ENCODE data around the gene VAV2. TPM values are rescaled to one million over a fixed set of nuclear protein-coding genes. Genes with fewer than 3 reads are reported as not detected.

VAV2 gene
- total RNA-seq, 1 donor from 2014 or later = 61.9 TPM

DNA sequence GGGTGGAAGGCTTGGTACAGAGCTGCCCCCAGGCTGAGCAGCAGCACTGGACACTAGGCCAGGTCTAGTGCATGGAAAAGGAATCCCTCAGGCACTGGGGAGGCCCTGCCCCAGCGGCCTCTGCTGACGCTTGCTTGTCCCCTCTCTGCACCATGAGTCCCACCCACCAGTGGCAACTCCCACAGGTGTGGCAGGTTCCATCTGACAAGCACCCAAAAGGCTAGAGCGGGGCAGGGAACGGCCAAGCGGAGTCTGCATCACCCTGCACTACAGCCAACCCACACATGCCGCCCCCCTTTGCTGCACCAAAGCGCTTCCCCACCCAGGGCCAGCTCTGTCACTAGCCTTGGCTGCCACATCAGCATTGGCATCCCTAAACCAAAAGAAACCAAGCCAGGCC is 138.8 kb downstream of the VAV2 start:
- TF ChIP-seq, protein P1, sequence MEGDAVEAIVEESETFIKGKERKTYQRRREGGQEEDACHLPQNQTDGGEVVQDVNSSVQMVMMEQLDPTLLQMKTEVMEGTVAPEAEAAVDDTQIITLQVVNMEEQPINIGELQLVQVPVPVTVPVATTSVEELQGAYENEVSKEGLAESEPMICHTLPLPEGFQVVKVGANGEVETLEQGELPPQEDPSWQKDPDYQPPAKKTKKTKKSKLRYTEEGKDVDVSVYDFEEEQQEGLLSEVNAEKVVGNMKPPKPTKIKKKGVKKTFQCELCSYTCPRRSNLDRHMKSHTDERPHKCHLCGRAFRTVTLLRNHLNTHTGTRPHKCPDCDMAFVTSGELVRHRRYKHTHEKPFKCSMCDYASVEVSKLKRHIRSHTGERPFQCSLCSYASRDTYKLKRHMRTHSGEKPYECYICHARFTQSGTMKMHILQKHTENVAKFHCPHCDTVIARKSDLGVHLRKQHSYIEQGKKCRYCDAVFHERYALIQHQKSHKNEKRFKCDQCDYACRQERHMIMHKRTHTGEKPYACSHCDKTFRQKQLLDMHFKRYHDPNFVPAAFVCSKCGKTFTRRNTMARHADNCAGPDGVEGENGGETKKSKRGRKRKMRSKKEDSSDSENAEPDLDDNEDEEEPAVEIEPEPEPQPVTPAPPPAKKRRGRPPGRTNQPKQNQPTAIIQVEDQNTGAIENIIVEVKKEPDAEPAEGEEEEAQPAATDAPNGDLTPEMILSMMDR (IDR thresholded peaks at IDR 0.05; ENCODE audit: unreplicated experiment) = no peak
- Mint-ChIP-seq H3K9me3 (no peaks in the 10 kb centered on the region), H3K27ac (no peak overlapping the region), H3K27me3 (ENCODE audit: low read depth) (no peaks in the 10 kb centered on the region), H3K4me1 (peaks cover 21% of the 10 kb centered on the region), H3K36me3 (peaks cover 13% of the 10 kb centered on the region), H3K4me3 (no peak overlapping the region)
- DNase-seq (ENCODE audit: low spot score in 2 of 2, unreplicated experiment in 2 of 2) = no peak

DNA sequence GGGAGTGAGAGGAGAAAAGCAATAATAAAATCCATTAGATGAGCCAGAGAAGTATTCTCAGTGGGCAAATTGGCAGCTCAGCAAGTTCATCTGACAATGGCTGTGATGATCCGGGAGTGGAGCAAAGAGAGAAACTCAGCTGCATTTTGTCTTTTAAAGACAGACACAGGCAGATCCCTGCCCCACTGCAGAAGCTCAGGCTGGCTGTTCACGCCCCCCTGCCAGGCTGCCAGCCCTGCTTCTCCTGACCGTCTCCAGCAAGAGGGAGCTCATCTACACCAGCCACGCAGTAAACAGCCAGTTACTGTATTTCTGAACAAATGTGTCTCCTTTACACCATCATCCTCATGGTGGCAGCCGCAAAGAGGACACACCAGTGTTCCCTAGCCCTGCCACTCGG is 139.7 kb downstream of the VAV2 start:
- no peaks in the 10 kb centered on the region for H3K27me3 Mint-ChIP-seq (ENCODE audit: low read depth)
- no peaks in the 10 kb centered on the region for H3K9me3 Mint-ChIP-seq
- TF ChIP-seq, protein P1 (IDR thresholded peaks at IDR 0.05; ENCODE audit: unreplicated experiment) = no peak
- peaks cover 21% of the 10 kb centered on the region for H3K4me1 Mint-ChIP-seq
- no peak overlapping the region for H3K4me3 Mint-ChIP-seq
- no peak overlapping the region for H3K27ac Mint-ChIP-seq
- peaks cover 9% of the 10 kb centered on the region for H3K36me3 Mint-ChIP-seq
- no peak for DNase-seq (ENCODE audit: low spot score in 2 of 2, unreplicated experiment in 2 of 2)

DNA sequence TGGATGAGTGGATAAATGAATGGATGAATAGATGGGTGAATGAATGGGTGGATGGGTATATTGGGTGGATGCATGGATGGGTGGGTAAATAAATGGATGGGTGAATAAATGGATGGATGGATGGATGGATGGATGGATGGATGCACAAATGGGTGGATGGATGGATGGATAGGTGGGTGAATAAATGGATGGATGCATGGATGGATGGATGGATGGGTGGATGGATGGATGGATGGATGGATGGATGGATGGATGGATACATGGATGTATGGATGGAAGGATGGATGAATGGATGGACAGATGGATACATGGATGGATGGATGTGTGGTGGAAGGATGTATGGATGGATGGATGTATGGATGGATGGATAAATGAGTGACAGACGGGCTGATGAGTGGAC is 140.4 kb downstream of the VAV2 start:
- H3K36me3 Mint-ChIP-seq = peaks cover 6% of the 10 kb centered on the region
- no peak overlapping the region for H3K27ac Mint-ChIP-seq
- no peaks in the 10 kb centered on the region for H3K9me3 Mint-ChIP-seq
- H3K4me3 Mint-ChIP-seq = no peak overlapping the region
- H3K27me3 Mint-ChIP-seq (ENCODE audit: low read depth) = no peaks in the 10 kb centered on the region
- H3K4me1 Mint-ChIP-seq = peaks cover 18% of the 10 kb centered on the region
- no peak for DNase-seq (ENCODE audit: low spot score in 2 of 2, unreplicated experiment in 2 of 2)
- TF ChIP-seq, protein P1 (IDR thresholded peaks at IDR 0.05; ENCODE audit: unreplicated experiment) = no peak

DNA sequence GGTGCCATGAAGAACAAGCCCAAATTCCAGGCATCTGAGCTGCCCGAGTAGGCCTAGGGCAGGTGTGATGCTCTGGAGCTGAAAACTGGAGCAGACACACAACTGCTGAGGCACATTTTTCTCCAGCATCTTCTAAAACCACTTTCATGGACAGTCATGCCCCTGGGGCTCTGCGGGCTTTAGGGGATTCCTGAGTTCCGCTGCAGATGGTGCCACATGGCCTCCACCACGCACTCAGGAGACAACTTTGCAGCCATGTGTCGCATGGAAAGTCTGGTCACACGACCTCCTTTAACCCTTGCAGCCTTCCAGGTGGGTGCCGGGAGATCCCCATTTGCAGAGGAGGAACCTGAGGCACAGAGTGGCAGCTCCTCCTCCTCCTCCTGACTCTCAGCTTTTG is 141.2 kb downstream of the VAV2 start:
- H3K4me3 Mint-ChIP-seq = no peak overlapping the region
- no peaks in the 10 kb centered on the region for H3K9me3 Mint-ChIP-seq
- peaks cover 16% of the 10 kb centered on the region for H3K4me1 Mint-ChIP-seq
- no peaks in the 10 kb centered on the region for H3K27me3 Mint-ChIP-seq (ENCODE audit: low read depth)
- no peak for DNase-seq (ENCODE audit: low spot score in 2 of 2, unreplicated experiment in 2 of 2)
- TF ChIP-seq, protein P1 (IDR thresholded peaks at IDR 0.05; ENCODE audit: unreplicated experiment) = no peak
- no peak overlapping the region for H3K27ac Mint-ChIP-seq
- peaks cover 3% of the 10 kb centered on the region for H3K36me3 Mint-ChIP-seq

GRCh38 chr9:133850161-133850560 is 142.0 kb downstream of the VAV2 start:
- H3K4me1 Mint-ChIP-seq = peaks cover 13% of the 10 kb centered on the region
- no peaks in the 10 kb centered on the region for H3K36me3 Mint-ChIP-seq
- H3K9me3 Mint-ChIP-seq = no peaks in the 10 kb centered on the region
- H3K27me3 Mint-ChIP-seq (ENCODE audit: low read depth) = no peaks in the 10 kb centered on the region
- no peak overlapping the region for H3K27ac Mint-ChIP-seq
- TF ChIP-seq, protein P1 (IDR thresholded peaks at IDR 0.05; ENCODE audit: unreplicated experiment) = no peak
- DNase-seq (ENCODE audit: low spot score in 2 of 2, unreplicated experiment in 2 of 2) = no peak
- no peak overlapping the region for H3K4me3 Mint-ChIP-seq

GRCh38 chr9:133849110-133849670 is 142.9 kb downstream of the VAV2 start:
- no peaks in the 10 kb centered on the region for H3K9me3 Mint-ChIP-seq
- no peak overlapping the region for H3K4me3 Mint-ChIP-seq
- H3K27me3 Mint-ChIP-seq (ENCODE audit: low read depth) = no peaks in the 10 kb centered on the region
- TF ChIP-seq, protein P1 (IDR thresholded peaks at IDR 0.05; ENCODE audit: unreplicated experiment) = no peak
- no peaks in the 10 kb centered on the region for H3K36me3 Mint-ChIP-seq
- H3K27ac Mint-ChIP-seq = no peak overlapping the region
- H3K4me1 Mint-ChIP-seq = peaks cover 15% of the 10 kb centered on the region
- DNase-seq (ENCODE audit: low spot score in 2 of 2, unreplicated experiment in 2 of 2) = no peak

Measured in mesothelial cell of epicardium (in vitro differentiated cells).